ENCODE results near the gene NR4A3.
"Not testable (repeated sequence)": the region's sequence is repeated elsewhere in the genome, so short reads cannot be mapped to it uniquely, and the experiment has no call there.

DNA sequence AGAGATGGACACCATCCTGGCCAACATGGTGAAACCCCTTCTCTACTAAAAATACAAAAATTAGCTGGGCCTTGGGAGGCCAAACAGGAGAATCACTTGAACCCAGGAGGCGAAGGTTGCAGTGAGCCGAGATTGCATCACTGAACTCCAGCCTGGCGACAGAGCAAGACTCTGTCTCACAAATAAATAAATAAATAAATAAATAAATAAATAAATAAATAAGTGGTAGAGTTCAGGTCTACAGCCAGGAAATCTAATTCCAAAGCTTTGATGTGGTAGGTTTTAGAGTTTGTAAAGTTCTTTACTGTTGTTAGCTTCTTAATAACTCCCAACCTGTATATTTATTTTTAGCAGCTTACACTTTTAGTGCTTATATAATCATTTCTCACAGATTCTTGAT lies 35.9 kb downstream of the NR4A3 start:
- TF ChIP-seq, protein P1, sequence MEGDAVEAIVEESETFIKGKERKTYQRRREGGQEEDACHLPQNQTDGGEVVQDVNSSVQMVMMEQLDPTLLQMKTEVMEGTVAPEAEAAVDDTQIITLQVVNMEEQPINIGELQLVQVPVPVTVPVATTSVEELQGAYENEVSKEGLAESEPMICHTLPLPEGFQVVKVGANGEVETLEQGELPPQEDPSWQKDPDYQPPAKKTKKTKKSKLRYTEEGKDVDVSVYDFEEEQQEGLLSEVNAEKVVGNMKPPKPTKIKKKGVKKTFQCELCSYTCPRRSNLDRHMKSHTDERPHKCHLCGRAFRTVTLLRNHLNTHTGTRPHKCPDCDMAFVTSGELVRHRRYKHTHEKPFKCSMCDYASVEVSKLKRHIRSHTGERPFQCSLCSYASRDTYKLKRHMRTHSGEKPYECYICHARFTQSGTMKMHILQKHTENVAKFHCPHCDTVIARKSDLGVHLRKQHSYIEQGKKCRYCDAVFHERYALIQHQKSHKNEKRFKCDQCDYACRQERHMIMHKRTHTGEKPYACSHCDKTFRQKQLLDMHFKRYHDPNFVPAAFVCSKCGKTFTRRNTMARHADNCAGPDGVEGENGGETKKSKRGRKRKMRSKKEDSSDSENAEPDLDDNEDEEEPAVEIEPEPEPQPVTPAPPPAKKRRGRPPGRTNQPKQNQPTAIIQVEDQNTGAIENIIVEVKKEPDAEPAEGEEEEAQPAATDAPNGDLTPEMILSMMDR (conservative IDR thresholded peaks at IDR 0.05; ENCODE audit: low read length), result not testable (repeated sequence)
- TF ChIP-seq EZH2phosphoT487 (IDR thresholded peaks at IDR 0.05; ENCODE audit: borderline replicate concordance, low read depth, low read length), result not testable (repeated sequence)
